ENCODE measurements around the gene HYLS1.
A peak's percentile ranks its signal among the peaks of the same experiment; 100 is the strongest.

The HYLS1 gene

DNA sequence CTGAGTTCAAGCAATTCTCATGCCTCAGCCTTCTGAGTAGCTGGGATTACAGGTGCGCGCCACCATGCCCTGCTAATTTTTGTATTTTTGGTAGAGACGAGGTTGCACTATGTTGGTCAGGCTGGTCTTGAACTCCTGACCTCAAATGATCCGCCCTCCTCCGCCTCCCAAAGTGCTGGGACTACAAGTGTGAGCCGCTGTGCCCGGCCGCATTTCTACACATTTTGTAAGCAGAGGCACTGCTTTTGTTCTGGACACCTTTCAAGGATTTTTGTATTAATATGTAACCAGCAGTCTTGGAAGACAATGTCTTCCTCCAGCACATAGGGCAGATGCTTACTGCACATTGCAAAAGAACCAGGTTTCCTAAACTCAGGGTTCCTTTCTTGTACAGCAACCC lies 47.0 kb downstream of the HYLS1 start:
- DNase-seq (ENCODE audit: low read depth, low spot score), result no peak

DNA sequence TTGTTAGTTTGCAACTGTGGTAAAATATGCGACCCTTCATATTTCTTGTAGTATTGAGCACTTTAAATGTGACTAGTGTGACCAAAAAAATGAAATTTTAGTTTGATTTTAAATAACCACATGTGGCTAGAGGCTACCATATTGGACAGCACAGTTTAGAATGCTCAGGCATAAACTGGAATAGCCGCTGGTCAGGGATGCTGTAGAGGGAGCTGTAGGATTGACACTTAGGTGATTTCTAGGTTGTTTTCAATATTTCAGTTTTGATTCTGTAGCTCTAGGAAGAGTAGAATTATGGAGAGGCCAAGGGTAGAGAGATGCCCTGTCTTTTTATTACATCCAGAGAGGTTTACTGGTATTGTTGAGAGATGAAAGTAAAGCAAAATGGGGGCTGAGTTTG lies 47.6 kb downstream of the HYLS1 start:
- no peak for DNase-seq (ENCODE audit: low read depth, low spot score)

DNA sequence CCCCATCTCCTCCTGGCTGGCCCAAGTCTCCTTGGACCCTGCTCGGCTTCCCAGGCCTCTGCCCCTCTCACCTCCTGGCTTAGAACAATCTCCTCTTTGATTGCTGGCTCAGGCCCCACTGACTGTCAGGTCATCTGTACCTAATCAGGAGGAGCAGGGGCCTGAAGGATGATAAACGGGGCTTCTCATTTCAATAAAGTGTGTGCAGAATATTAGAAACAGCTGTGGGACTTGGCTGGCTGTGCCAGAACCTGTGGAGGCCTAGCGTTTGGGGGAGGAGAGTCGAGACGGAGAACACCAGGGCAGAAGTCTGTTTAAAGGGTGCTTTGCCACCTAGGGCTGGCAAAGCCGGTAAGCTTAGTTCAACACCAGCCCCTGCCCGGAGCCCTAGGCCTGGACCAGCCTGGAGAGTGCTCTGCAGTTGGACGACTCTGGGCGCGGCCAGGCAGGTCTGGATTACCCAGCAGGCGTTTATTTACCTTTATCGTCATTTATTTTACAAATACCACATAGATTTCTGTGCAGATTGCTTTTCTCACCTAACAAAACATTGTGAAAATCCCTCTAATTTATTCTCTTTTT lies 48.2 kb downstream of the HYLS1 start:
- DNase-seq (ENCODE audit: low read depth, low spot score), result no peak

DNA sequence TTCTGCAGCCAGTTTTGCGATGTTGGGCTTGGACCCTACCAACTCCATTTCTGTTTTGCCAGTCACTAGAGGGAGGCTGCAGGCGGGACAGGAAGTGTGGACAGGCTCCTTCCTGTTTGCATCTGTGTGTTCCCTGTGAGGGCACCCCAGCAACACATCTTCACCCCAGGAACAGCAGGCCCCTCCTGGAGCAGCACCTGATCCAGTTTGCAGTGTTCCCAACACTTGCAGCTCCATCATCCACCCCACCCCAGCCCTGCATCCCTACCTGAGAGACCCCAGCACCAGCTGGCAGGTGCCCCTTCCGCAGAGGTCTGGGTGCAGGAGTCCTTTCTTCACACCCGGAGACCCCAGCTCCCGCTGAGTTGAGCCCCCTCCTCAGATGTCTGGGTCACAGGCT lies 51.0 kb downstream of the HYLS1 start:
- DNase-seq (ENCODE audit: low read depth, low spot score), result no peak

- no peak for DNase-seq (ENCODE audit: low read depth, low spot score)
Observed at GRCh38 chr11:125939081-125939521, 51.6 kb downstream of the HYLS1 start.

DNA sequence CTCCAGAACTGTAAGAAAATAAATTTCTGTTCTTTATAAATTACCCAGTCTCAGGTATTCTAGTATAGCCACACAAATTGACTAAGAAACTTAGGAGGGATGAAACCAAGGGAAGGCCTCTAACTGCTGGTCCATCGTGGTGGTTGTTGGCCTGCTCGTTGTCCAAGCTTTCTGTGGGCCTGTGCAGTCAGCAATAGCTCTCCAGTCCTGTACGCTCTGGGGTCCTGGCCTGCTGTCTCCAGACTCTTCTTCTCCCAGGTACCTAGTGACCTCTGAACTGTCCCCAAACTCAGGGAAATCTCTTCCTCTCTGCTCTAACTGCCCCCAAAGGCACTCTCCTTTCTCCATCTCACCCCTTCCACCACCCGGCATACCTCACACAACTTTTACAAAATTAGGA lies 52.7 kb downstream of the HYLS1 start:
- DNase-seq (ENCODE audit: low read depth, low spot score), result no peak

GRCh38 chr11:125941267-125941618 lies 53.8 kb downstream of the HYLS1 start:
- no peak for DNase-seq (ENCODE audit: low read depth, low spot score)

DNA sequence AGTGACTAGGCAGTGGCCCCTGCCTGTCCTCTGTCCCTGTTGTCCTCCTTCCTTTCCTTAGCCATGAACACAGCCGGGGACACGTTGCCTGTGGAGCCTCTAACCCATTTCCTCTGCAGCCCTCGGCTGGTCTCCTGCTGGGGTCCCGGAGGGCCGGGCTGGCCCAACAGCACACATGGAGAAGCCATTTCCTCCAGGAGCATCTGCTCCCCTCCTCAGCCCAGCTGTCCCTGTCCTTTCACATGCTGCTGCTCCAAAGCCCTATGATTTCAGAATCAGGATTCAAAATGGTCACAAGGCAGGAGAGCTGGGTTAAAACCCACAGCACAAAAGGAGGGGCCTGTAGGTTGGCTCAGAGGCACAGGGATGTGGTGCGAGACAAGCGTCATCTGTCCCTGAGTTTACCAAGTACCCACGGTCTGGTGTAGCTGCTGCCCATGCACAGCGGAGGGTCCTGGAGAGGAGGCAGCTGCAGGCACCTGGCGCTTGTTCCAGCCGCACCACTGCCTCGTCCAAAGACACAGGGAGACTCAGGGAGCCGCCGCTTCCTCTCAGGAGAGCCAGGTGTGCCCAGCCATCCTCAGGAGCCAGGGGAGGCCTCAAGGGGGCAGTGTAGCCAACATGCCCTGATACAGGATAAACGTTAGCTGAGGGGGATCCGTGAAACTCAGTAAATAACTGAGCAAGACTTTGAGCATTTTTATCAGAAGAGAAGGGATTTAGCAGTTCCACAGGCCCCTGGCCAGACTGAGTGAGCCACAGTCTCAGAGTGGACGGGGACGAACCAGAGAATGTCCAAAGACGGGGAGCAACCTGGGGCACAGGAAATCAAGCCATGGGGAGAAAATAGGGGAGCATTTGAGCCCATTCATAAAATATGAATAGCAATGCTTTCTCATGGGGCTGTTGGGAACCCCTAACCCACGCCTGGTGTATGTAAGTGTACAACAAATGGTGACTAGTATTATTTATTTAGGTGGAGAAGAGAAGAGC lies 54.4 kb downstream of the HYLS1 start:
- DNase-seq (ENCODE audit: low read depth, low spot score), result peak; percentile 65

GRCh38 chr11:125942771-125943428 lies 55.4 kb downstream of the HYLS1 start:
- no peak for DNase-seq (ENCODE audit: low read depth, low spot score)

GRCh38 chr11:125943661-125944349 lies 56.3 kb downstream of the HYLS1 start:
- no peak for DNase-seq (ENCODE audit: low read depth, low spot score)

- no peak for DNase-seq (ENCODE audit: low read depth, low spot score)
Observed at GRCh38 chr11:125944350-125945010, 57.0 kb downstream of the HYLS1 start.

GRCh38 chr11:125945011-125945796 lies 57.7 kb downstream of the HYLS1 start:
- no peak for DNase-seq (ENCODE audit: low read depth, low spot score)

DNA sequence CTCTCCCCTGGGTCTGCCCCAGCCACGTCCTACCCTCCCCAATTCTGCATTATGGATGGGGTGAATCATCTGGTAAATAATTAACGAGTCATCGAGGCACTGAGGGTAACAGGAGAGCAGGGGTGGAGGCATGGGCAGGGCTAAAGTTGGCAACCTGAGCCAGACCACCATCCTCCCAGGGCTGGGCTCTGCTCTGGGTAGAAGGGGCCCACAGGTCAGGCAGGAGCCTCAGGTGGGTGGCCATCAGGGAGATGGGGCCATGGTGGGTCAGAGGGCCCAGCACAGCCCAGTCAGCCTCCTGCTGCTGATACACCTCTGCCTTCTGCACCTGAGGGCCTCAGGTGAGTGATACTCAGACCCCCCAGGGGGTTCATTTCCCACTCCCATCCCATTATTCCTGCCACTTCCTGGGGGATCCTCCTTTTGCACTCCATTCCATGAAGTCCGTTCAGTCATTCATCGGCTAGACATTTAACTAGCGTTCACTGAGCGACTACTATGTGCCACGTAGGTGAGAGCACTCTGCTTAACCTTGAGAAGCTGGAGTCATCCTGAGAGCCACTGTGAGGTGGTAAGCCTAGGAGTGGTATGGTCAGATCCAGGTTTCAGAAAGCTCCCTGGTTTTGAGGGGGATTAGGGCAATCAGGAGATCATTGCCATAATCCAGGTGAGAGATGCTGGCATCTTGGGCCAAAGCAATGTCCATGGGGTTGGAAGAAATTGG lies 58.5 kb downstream of the HYLS1 start, which contains the start of gene VSIG10L2:
Gene VSIG10L2, plus strand, starts transcription at position 248 of the 724 bp plus-strand sequence. Its CDS starts 12 bp downstream, at position 260.
- no peak for DNase-seq (ENCODE audit: low read depth, low spot score)

- no peak for DNase-seq (ENCODE audit: low read depth, low spot score)
Observed at GRCh38 chr11:125946712-125947418, 59.4 kb downstream of the HYLS1 start.

DNA sequence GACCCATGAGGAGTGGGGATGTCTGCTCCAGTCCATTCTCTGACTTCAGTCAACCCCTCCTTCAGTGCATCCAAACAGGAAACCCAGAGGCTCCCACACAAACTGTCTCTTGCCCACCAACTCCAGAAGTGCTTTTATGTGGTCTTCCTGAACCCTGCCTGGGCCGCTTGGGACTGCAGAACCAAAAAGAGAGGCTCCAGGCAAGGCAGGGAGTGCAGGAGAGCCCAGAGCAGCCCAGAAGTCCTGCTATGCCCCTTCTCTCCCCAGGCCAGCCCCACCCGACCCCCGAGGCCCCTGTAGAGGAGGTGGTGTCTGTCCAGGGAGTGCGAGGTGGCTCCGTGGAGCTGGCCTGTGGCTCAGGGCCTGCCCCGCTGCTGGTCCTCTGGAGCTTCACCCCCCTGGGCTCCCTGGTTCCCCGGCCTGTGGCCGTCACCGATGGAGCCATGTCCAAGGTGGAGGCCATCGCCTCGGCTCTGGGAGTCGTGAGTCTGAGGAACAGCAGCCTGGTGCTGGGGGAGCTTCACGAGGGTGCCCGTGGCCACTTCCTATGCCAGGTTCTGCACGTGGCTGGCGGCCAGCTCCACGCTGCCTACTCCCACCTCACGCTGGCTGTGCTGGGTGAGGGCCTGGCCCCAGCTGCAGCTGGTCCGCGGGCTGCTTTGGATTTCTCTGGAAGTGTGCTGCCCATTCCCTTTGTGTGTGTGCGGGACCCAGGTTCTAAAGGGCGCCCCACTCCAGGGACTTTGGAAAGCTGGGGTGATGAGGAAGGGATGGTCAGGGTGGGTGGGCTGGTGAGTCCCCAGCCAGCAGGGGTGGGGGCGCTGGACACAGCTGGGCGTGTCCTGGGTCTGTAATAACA lies 60.2 kb downstream of the HYLS1 start:
- no peak for DNase-seq (ENCODE audit: low read depth, low spot score)

DNA sequence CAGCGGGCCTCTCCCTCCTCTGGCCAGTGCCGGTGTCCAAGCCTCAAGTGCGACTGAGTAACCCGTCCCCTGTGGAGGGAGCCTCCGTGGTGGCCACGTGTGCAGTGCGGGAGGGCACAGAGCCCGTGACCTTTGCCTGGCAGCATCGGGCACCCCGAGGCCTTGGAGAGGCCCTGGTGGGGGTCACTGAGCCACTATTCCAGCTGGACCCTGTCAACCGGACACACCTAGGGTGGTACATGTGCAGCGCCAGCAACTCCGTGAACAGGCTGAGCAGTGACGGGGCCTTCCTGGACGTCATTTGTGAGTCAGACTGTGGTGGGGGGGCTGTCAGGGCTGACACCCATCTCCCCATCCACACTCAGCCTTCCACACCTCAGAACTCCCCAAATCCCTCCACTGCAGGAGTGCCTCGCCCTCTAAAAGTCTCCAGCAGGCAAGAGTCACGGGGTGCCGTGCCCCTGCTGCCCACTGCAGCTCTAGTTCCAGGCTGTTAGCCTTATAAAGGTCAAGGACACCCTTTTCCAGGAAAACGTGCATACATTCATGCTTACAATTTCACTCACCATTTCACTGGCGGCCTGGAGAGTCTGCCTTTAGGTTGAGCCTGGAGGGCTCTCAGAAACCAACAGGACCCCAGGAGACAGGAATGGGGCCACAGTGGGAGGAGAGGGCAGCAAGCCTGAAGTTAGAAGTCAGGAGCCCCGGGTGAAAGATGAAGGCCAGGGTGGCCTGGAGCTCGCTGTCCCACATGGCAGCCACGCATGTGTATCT lies 61.0 kb downstream of the HYLS1 start:
- DNase-seq (ENCODE audit: low read depth, low spot score), result no peak
